IPS DF 4.7 (cell line): ENCODE results near the gene ABR.
"Not testable (repeated sequence)": the region's sequence is repeated elsewhere in the genome, so short reads cannot be mapped to it uniquely, and the experiment has no call there.

Experiments used
- DNase-seq: peaks from one replicate; pipeline ENCODE4 v3.0.0-alpha.2; 2013; ENCODE audit warnings: low spot score; ENCODE audit errors: extremely low read depth

ABR gene

DNA sequence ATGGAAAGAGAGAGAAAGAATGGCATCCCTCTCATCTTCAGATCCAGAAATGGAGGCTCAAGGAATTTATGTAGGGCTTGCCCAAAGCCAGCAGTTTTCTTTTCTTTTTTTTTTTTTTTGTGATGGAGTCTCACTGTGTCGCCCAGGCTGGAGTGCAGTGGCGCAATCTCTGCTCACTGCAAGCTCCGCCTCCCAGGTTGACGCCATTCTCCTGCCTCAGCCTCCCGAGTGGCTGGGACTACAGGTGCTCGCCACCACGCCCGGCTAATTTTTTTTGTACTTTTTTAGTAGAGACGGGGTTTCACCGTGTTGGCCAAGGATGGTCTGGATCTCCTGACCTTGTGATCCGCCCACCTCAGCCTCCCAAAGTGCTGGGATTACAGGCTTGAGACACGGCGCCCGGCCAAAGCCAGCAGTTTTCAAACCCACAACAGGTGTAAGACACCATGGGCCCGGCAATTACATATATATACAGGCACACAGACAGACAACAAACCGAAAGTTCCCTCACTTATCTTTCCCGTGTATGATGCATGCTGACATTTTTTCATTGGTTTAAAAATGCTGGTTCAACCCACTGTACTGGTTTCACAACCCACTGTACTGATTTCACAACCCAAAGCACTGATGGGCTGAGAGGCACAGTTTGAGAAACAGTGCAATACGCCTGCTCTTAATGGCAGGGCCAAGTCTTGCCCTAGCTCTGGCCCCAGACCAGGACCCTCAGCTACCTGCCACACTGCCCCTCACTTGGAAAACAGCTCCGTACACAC is 81.6 kb downstream of the ABR start:
- not testable (repeated sequence) for DNase-seq

DNA sequence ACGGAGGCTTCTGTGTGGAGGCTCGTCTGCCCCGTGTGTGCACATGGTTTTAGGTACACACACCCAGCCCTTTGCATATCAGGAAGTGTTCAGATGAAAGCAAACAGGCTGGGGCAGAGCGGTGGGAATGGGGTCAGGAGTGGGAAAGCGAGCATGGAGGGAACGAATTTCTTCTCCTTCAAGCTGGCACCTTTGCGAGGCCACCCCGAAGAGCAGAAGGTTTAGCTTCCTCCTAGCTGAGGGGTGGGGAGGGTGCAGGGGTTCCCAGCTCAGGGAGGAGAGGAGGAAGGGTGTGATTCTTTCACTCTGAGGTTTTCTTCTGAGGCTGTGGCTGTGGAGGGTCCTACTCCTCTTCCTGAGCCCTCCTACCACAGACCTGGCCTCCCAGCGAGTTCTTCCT is 83.6 kb downstream of the ABR start:
- DNase-seq, result no peak

DNA sequence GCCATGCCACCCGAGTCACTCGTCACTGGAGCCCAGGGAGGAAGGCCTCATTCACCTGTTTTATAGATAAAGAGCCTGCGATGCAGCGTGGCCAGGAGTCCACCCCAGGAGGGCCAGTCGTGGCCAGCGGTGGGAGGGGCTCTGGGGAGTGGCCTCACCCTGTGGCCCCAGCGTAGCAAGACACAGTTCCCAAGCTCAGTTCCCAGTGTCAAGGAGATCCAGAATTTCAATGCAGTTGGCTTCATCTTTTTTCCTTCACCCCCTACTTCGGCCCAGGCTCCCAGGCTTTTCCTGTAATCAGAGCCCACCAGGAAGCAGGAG is 84.0 kb downstream of the ABR start:
- no peak for DNase-seq

DNA sequence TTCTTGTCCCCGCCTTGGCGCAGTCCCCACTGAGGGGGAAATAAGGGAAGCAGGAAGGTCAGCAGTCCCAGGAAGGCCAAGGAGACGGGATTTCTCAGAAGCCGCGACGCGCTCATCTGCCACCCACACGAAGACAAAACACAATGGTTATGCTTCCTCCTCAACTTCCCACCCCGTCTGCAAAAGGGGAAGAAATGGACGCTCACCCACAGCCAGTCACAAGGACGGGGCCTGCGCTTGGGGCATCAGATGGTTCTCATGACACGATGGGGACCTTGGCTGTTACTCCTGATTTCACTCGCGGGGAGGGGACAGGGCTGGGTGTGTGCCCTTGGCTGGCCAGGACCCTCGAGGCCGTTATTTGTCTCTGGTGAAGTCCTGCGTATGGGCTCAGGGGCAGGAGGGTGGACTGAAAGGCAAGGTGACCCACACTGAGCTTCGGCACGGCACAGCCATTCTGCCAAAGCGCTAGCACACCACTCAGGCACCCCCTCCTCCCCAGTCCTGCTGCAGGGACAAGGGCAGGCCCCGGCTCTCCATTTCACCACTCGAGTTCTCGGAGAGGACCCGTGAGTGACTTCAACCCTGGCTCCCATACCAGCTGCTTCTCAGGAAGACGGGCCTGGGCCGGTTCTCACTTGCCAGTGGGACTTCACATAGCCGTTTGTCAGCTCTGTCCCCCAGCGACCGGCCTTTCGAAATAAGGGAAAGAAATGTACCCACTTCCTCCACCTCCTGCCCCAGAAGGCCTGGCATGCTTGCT is 84.5 kb downstream of the ABR start:
- no peak for DNase-seq

DNA sequence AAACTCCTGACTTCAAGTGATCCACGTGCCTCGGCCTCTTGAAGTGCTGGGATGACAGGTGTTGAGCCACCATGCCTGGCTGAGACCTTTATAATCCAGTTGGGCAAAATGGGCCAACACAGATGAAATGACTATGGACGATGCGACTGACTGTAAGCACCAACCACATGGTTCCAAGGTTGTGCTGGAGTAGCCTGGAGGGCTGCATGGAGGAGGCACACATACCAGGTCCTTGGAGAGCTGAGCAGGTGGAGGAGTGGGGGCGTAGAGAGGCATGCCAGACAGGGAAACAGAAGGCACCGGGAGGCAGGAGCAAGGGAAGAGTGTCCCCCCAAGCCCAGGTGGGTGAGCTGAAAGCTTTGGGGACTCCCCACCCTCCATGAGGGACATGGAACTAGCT is 85.2 kb downstream of the ABR start:
- no peak for DNase-seq

DNA sequence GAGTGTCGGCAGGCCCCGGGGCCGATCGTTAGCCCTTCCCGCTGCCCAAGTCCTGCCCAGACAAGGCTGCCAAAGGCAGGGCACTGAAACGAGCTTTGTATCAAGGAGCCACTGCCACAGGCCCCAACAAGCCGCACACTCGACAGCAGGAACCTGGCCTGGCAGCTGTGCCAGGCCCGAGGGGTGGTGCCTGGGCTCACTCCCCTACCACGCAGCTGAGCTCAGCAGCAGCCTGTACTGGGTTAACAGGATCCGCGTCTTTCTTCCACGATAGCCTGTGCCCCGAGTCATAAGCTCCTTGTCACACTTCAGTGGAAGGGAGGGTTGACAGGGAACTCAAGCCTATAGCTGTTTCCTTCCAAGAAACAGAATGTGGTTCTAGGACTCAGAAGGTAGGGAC is 87.9 kb downstream of the ABR start:
- no peak for DNase-seq

- DNase-seq, result no peak
Measured at GRCh38 chr17:1091190-1091534, 88.6 kb downstream of the ABR start.

DNA sequence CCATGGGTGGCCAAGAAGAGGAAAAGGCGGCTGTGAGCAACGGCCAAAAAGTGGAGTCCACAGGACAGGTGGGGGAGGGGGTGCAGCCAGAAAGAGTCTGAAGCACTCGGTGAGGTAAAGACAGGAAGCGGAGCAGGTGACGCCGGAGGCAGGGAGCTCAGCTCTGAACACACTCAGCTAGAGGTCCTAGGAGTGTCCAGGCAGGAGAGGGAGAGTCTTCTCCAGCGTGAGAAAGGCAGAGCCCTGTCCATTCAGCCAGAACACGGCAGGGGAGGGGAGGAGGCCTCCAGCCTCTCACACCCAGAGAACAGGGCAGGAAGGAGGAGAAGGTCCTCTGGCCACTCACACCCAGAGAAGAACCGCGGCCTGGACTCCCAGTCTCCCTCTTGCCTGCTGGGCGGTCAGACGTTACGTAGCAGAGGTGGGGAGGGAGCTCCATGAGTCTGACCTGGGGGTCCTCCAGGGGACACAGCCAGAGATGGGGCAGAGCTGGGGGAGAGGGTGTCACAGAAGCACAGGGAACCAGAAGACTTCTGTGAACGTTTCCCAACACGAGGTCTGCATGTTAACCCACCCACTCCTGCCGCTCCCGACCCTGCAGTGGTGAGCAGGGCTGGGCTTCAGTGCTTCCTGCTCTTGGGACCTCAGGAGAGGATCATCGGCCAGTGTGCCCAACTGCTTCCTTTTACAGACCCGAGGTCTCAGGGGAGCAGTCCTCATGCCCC is 89.2 kb downstream of the ABR start:
- no peak for DNase-seq

DNA sequence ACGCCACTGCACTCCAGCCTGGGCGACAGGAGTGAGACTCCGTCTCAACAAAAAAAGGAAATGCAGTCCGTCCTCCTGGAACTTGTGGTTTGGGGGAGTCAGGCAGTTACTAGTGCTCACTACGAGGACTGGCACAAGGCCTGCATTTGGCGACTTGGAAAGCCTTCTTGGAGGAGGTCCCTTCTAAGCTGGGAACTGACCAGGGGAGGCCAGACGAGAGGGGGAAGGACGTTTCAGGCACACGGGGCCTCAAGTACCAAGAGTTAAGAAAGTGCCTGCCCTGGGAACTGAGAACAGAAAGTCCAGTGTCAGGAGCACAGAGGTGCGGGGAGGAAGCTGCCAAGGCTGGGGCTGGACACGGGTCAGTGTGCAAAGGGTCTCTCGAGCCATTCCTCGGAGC is 89.9 kb downstream of the ABR start:
- no peak for DNase-seq

DNA sequence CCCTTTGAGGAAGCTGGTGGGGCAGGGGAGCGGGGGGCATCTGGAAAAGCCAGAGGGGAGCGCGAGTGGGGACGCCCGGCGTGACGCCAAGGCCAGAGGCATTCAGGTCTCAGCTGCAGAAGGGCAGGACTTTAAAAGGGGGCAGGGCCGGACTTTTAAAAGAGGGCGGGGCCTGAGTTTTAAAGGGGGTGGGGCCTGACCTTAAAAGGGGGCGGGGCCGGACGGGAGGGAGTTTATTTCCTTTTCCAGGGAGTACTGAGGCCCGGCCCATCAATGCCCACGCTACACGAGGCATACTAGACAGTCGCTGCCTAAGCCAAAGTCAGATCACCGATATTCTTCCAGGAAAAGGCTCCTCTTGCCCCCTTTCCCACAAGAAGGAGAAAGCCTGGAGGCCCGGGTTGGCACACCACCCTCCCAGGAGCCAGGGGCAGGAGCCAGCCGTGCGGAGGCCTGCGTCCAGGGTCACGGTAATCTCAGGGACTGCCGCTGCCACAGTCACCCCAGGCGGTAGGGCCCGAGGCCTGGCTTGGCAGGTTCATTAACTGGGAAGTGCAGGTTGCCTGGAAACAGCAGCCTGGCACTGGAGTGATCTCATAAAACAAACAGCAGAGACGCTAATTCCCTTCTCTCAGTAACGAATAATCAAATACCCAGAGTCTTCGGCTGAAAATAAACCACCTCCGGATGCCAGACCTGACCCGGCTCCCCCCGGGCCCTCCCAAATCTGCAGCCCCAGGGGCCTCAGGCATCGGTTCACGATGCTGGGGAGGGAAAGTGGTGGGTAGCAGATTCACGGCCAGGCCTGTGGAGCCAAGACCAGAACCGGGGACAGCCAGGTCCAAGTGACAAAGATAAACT is 92.2 kb downstream of the ABR start:
- no peak for DNase-seq

- DNase-seq, result no peak
Measured at GRCh38 chr17:1083451-1084187, 96.2 kb downstream of the ABR start.

GRCh38 chr17:1082579-1082978 is 97.2 kb downstream of the ABR start:
- no peak for DNase-seq

GRCh38 chr17:1078831-1079561 is 100.8 kb downstream of the ABR start:
- no peak for DNase-seq

DNA sequence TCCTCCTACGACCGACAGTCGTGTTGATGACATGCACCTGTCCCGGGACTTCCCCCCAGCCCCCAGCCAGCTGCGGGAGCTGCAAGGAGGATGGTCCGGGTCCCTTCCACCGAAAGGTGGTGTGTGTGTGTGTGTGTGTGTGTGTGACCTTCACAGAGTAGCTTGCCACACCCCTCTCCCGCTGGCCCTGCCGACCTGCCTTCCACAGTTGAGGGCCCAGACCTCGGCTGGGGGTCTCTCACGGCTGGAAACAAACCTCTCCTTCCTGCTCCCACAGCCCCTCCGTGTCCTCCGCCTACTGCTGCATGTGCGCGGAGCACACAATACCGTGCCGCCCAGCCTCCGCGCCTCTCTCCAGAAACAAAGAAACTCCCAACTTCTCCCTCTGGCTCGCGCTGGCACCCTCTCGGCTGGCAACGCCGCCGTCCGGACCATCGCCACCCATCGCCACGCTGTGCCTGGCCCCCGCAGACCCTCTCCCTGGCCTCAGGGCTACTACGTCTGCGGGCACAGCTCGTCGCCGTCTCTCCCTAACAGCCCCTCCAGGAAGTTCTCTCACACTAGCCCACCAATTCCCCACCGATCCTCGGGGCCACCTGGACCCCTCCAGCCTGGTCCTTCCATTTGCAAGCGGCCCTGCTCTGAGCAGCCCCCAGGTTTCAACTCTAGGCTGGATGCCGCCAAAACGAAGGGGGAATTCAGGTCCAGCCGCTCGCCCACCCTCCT is 101.6 kb downstream of the ABR start:
- DNase-seq, result no peak

- no peak for DNase-seq
Measured at GRCh38 chr17:1077581-1077985, 102.2 kb downstream of the ABR start.

DNA sequence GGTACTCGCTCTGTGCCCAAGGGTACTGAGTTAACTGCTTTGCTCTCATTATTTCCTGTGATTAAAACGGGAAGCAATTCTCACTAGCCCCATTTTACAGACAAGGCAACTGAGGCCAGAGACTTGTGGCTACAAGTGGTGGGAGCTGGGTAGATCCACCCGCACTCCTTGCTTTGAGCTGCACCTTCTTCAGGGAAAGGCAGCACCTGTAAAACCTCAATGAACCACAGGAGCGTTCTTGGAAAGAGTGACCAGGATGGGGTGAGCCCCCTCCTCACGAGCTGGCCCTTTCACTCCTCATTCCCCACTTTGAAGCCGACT is 102.8 kb downstream of the ABR start:
- DNase-seq, result no peak

DNA sequence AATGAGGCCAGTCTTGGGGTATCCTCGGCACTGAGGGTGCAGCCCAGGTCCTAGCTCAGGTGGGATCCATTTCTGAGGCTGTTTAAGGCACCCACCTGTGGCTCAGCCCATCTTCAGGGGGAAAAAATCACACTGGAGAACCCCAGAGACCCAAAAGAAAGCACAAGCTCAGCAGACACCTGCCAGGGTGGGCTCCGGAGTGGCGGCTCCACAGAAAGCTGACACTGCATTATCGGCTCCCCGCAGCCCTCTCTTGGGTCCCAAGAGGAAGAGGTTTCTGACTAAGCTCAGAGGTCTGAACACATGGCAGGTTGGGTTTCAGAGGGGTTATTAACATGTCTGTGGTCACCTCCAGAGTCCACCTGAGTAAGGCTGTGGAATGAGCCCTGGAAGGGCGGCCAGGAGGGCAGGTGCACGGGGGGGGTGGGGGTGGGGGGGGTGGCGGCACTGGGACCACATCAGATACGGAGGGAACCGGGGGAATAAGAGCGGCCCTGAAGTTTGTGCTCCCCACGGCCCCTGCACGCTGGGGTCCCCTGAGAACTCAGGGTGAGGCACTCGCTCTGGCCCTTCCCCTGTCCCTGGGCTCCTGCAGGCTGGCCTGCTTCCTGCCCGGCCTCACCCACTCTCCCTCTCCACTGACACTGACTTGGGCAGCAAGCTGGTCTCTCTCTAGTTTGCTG is 103.3 kb downstream of the ABR start:
- no peak for DNase-seq

DNA sequence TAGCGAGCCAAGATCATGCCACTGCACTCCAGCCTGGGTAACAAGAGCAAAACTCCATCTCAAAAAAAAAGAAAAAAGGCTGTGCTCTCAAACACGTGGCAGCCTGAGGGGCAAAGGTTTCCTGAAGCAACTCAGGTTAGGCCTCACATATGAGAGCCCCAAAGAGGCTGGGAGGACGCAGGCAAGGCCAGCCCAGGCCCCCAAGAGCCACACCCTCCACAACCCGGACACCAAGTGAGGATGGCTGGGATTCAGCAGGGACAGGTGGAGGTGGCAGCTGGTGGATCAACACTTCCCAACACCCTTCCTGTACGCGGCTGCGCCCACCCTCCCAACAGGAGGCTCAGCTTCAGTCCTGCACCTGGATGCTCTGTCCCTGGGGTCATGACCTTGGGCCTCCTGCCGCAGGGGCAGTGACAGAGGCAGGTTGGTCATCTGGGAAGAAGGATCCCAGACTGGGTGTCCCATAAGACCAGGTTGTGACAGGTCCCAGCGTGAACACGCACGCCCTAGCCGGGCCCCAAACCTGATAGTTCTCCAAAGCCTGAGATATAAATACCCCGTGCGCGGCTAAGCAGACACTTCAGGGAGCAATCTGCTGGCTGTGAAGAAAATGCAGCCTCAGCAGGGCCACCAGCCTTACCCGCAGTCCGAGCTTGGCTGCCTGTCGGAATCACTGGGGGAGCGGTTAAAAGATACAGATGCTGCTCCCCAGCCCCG is 104.7 kb downstream of the ABR start:
- no peak for DNase-seq
